OCI-LY3 (cell line): Measurements from ENCODE around the gene MTCP1.

Source experiments
- CTCF ChIP-seq: fragments of 200-600, 300-600 bp; sonication (generic); IDR thresholded peaks from 2 replicates; pipeline ENCODE4 v1.5.1; 2014; ENCODE audit warnings: antibody characterized with exemption, low read length, low read depth
- EZH2phosphoT487 ChIP-seq: fragments of 200-600 bp; shearing (Covaris generic); IDR thresholded peaks from 2 replicates; pipeline ENCODE4 v1.6.1; 2018; ENCODE audit warnings: antibody characterized with exemption, mixed run types, low read depth

GRCh38 chrX:155054255-155054654 is 16.7 kb downstream of the MTCP1 start:
- TF ChIP-seq CTCF: no peak
- TF ChIP-seq EZH2phosphoT487: no peak
